PC-9 (cell line): ENCODE results near the gene DRD5. TPM values are rescaled to one million over a fixed set of nuclear protein-coding genes. Genes with fewer than 3 reads are reported as not detected.
"Not testable (repeated sequence)": the region's sequence is repeated elsewhere in the genome, so short reads cannot be mapped to it uniquely, and the experiment has no call there.

Experiments used
- Bru-seq: library from RNA; stranded (reverse); fragments of 400-500 nt; gene quantifications from one replicate; lab custom pipeline; 2021; lab: Mats Ljungman, UMichigan
- BruChase-seq, 2 experiments: library from RNA; stranded (reverse); fragments of 400-500 nt; gene quantifications; one replicate each; lab custom pipeline; 2021; lab: Mats Ljungman, UMichigan
- BruUV-seq: library from RNA; stranded (reverse); fragments of 400-500 nt; replicated peaks from 2 replicates; lab custom pipeline; 2021; lab: Mats Ljungman, UMichigan
- CTCF ChIA-PET: fragments of 300-600 bp; sonication (Branson Sonifier 250); formaldehyde crosslinking; loops from one replicate; lab custom pipeline; 2022; ENCODE audit warnings: antibody characterized with exemption; lab: Charles Lee
- POLR2A ChIA-PET: fragments of 300-600 bp; sonication (Branson Sonifier 250); formaldehyde crosslinking; loops from one replicate; lab custom pipeline; 2022; ENCODE audit warnings: antibody characterized with exemption; ENCODE audit not compliant: unreplicated experiment; lab: Charles Lee
- DNase-seq, 2 experiments: peaks; one replicate each; pipeline versions ENCODE4 v3.0.0 to v3.0.0-alpha.2; 2015 to 2022; ENCODE audit warnings: mixed read lengths in 1 of 2
- H2AFZ ChIP-seq: fragments of 200-600 bp; sonication (generic); 2 replicates; pipeline ENCODE4 v1.8.1; 2017; ENCODE audit warnings: antibody characterized with exemption
- H3F3A ChIP-seq: fragments of 200-600 bp; sonication (generic); 2 replicates; pipeline ENCODE4 v1.8.1; 2017; ENCODE audit warnings: antibody characterized with exemption, mild to moderate bottlenecking, low read depth; ENCODE audit not compliant: insufficient read depth
- H3K27ac ChIP-seq: fragments of 200-600 bp; sonication (generic); 2 replicates; pipeline ENCODE4 v1.6.1; 2016; ENCODE audit warnings: mixed run types
- H3K27me3 ChIP-seq: fragments of 200-600 bp; sonication (generic); 2 replicates; pipeline ENCODE4 v1.6.1; 2016; ENCODE audit warnings: low read depth, mixed run types; ENCODE audit not compliant: insufficient read depth
- H3K36me3 ChIP-seq: fragments of 200-600 bp; sonication (generic); 2 replicates; pipeline ENCODE4 v1.6.1; 2016; ENCODE audit warnings: low read depth, mixed run types
- H3K4me1 ChIP-seq: fragments of 200-600 bp; sonication (generic); replicated peaks from 2 replicates; pipeline ENCODE4 v1.6.1; 2016; ENCODE audit warnings: mixed run types; ENCODE audit not compliant: insufficient read depth
- H3K4me2 ChIP-seq: fragments of 200-600 bp; sonication (generic); 2 replicates; pipeline ENCODE4 v1.6.1; 2017; ENCODE audit warnings: mixed run types
- H3K4me3 ChIP-seq: fragments of 200-600 bp; sonication (generic); 2 replicates; pipeline ENCODE4 v1.6.1; 2016; ENCODE audit warnings: mixed run types
- H3K79me2 ChIP-seq: fragments of 200-600 bp; sonication (generic); 2 replicates; pipeline ENCODE4 v1.6.1; 2017; ENCODE audit warnings: low read depth, mixed run types
- H3K9me2 ChIP-seq: fragments of 200-600 bp; sonication (generic); 2 replicates; pipeline ENCODE4 v1.8.1; 2017; ENCODE audit warnings: mild to moderate bottlenecking; ENCODE audit not compliant: insufficient read depth
- H3K9me3 ChIP-seq: fragments of 200-600 bp; sonication (generic); 2 replicates; pipeline ENCODE4 v1.8.1; 2016; ENCODE audit warnings: low read depth; ENCODE audit not compliant: insufficient read depth
- H4K20me1 ChIP-seq: fragments of 200-600 bp; sonication (generic); 2 replicates; pipeline ENCODE4 v1.8.1; 2017; ENCODE audit not compliant: insufficient read depth
- EZH2 ChIP-seq: fragments of 200-600 bp; sonication (generic); IDR thresholded peaks from 2 replicates; pipeline ENCODE4 v1.8.0; 2017; ENCODE audit warnings: antibody characterized with exemption, low read depth
- intact Hi-C: fragments of 100-400 bp; cut with micrococcal nuclease; formaldehyde crosslinking; loops from one replicate; pipeline ENCODE4 v1.10.0; 2022; ENCODE audit not compliant: unreplicated experiment
- long read RNA-seq: library from polyadenylated mRNA; stranded (forward); transcript quantifications from one replicate; pipeline ENCODE4 v2.0.0, GENCODE V29; 2022
- total RNA-seq: library from RNA; stranded (reverse); gene quantifications from 2 replicates; pipeline ENCODE4 v1.2.3, GENCODE V29; 2021
- TF ChIP-seq, protein P1 (sequence below): fragments of 200-600 bp; sonication (generic); conservative IDR thresholded peaks from 2 replicates; pipeline ENCODE4 v1.6.1; 2017; ENCODE audit warnings: mixed run types, antibody characterized with exemption, mild to moderate bottlenecking, moderate library complexity

The DRD5 gene
- total RNA-seq (not detected in 2 replicates), Bru-seq, nascent RNA (not detected), BruChase-seq, experiment 1, labeled RNA remaining after a 2-hour chase (not detected), BruChase-seq, experiment 2, labeled RNA remaining after a 6-hour chase (not detected)
- long read RNA-seq, result 0 reads

DNA sequence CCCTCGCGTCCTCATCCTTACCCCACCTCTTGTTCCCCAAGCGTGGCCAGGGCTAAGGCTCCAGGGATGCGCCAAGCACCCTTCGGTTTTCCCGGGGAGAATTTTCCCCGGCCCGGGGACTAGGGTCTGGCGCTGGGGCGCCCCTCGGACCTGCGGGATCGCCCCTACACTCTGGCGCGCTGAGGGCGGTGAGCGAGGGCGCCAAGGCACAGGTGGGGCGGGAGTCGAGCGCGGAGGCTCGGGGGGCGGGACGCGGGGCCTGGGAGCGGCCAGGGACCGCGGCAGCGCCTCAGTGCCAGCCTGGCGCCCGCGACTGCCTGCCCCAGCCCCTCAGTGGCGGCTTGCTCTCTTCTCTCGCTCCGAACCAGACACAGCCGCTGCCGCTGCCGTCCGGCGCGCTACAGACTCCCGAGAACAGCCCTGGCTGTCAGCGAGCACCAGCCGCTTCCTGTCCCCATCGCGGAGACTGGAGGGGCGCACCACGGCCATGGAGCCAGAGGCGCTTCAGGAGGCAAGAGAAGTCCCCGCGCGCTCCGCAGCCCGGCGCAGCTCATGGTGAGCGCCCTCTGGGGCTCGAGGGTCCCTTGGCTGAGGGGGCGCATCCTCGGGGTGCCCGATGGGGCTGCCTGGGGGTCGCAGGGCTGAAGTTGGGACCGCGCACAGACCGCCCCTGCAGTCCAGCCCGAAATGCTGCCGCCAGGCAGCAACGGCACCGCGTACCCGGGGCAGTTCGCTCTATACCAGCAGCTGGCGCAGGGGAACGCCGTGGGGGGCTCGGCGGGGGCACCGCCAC is at the start of gene DRD5:
Gene DRD5 (plus strand): TSS at position 292 of the 793 bp plus-strand sequence. CDS start 396 bp downstream, at position 688.
- Histone ChIP-seq H3K9me3 (no peaks in the 10 kb centered on the region), H3K4me2 (no peak within 1 kb of the TSS), H4K20me1 (no peaks in the 10 kb centered on the region), H3F3A (no peaks in the 10 kb centered on the region), H2AFZ (no peak within 1 kb of the TSS), H3K79me2 (no peaks in the 10 kb centered on the region), H3K4me3 (no peak within 1 kb of the TSS), H3K27ac (no peak within 1 kb of the TSS), H3K27me3 (no peaks in the 10 kb centered on the region), H3K9me2 (no peaks in the 10 kb centered on the region), H3K36me3 (no peaks in the 10 kb centered on the region), H3K4me1 (no peaks in the 10 kb centered on the region)
- intact Hi-C loops, result no loop called here
- BruUV-seq, result no TSS peak
- DNase-seq, result no peak
- POLR2A ChIA-PET, result no interaction called here
- TF ChIP-seq EZH2, result no peak
- TF ChIP-seq, protein P1, sequence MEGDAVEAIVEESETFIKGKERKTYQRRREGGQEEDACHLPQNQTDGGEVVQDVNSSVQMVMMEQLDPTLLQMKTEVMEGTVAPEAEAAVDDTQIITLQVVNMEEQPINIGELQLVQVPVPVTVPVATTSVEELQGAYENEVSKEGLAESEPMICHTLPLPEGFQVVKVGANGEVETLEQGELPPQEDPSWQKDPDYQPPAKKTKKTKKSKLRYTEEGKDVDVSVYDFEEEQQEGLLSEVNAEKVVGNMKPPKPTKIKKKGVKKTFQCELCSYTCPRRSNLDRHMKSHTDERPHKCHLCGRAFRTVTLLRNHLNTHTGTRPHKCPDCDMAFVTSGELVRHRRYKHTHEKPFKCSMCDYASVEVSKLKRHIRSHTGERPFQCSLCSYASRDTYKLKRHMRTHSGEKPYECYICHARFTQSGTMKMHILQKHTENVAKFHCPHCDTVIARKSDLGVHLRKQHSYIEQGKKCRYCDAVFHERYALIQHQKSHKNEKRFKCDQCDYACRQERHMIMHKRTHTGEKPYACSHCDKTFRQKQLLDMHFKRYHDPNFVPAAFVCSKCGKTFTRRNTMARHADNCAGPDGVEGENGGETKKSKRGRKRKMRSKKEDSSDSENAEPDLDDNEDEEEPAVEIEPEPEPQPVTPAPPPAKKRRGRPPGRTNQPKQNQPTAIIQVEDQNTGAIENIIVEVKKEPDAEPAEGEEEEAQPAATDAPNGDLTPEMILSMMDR, result no peak
- CTCF ChIA-PET, result no interaction called here

DNA sequence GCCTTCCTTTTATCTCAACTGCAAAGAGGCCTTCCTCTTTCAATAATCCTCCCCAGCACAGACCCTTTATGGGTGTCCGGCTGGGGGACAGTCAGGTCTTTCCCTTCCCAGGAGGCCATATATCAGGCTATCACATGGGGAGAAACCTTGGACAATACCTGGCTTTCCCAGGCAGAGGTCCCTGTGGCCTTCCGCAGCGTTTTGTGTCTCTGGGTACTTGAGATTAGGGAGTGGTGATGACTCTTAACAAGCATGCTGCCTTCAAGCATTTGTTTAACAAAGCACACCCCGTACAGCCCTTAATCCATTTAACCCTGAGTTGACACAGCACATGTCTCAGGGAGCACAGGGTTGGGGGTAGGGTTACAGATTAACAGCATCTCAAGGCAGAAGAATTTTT is 49.2 kb upstream of the DRD5 start:
- H3K36me3 ChIP-seq, CTCF ChIA-PET, H3K4me3 ChIP-seq, H3K27ac ChIP-seq, BruUV-seq, H3K9me2 ChIP-seq, H3F3A ChIP-seq, H3K4me2 ChIP-seq, H3K27me3 ChIP-seq, DNase-seq, H3K4me1 ChIP-seq, H3K79me2 ChIP-seq, intact Hi-C loops, H2AFZ ChIP-seq, POLR2A ChIA-PET, H3K9me3 ChIP-seq, H4K20me1 ChIP-seq: not testable (repeated sequence)

DNA sequence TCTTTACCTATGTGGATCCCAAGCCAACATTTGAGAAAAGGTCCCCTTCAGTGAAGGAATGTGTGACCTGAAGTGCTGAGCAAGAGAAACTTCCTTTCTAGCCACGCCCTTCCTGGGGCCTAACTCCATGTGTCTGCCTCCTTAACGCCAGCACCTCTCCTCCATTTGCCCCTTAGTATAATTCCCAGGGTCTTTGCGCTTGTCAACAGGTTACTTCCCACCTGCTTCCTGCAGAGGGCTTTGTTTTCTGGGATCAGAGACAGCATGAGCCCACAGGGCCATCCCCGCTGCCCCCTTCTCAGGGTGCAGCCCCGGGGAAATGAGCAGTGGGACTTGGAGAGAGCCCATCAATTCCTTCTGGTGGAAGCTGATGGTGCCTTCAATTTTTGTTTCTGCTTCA is 45.9 kb upstream of the DRD5 start:
- H3F3A ChIP-seq, result no peaks in the 10 kb centered on the region
- H3K9me3 ChIP-seq, result no peaks in the 10 kb centered on the region
- H3K27ac ChIP-seq, result no peak overlapping the region
- ChIA-PET CTCF (no interaction called here), POLR2A (no interaction called here)
- H3K4me1 ChIP-seq, result no peaks in the 10 kb centered on the region
- no peaks in the 10 kb centered on the region for H3K36me3 ChIP-seq
- no peak for TF ChIP-seq EZH2
- TF ChIP-seq, protein P1, result no peak
- H3K9me2 ChIP-seq, result no peaks in the 10 kb centered on the region
- H3K27me3 ChIP-seq, result peaks cover 11% of the 10 kb centered on the region
- no TSS peak for BruUV-seq
- H3K4me3 ChIP-seq, result no peak overlapping the region
- intact Hi-C loops, result no loop called here
- H4K20me1 ChIP-seq, result no peaks in the 10 kb centered on the region
- H3K79me2 ChIP-seq, result no peaks in the 10 kb centered on the region
- H2AFZ ChIP-seq, result no peak overlapping the region
- no peak overlapping the region for H3K4me2 ChIP-seq
- no peak for DNase-seq

DNA sequence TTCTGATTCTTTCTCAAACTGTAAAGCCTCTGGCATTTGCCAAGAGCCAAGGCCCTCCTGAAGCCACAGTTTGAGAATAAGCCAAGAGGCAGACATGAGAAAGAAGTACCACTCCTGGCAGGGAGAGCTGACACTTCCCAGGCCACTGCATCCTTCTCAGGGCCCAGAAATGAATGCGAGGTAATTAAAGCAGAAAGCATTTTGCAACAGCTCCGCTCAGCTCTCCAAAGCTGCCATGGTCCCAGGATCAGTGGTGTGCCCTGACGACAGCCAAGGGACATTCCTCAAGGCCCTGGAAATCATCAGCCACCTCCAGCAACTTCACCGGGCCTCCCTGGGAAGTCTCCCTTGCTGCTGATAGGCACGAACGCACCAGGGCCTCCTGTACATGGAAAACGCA is 44.2 kb upstream of the DRD5 start:
- CTCF ChIA-PET, H3F3A ChIP-seq, DNase-seq, POLR2A ChIA-PET, intact Hi-C loops, BruUV-seq, H2AFZ ChIP-seq, H3K9me3 ChIP-seq, H3K4me3 ChIP-seq, H4K20me1 ChIP-seq, H3K36me3 ChIP-seq, H3K9me2 ChIP-seq, H3K4me1 ChIP-seq, H3K4me2 ChIP-seq, H3K79me2 ChIP-seq, H3K27ac ChIP-seq: not testable (repeated sequence)
- H3K27me3 ChIP-seq, result peaks cover 11% of the 10 kb centered on the region

DNA sequence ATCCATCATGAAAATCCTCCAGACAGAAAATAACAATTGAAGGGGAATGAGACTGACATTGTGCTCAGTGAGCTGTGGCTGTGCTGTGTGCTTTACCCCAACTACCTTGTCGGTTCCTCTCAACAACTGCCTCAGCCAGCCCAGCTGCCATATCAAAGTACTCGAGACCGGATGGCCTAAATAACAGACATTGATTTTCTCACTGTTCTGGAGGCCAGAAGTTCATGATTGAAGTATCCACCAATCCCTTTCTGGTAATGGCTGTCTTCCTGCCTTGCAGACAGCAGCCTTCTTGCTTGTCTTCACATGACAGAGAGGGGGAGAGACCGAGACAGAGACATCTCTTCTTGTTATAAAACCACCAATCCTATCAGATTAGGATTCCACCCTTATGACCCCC is 37.6 kb upstream of the DRD5 start:
- not testable (repeated sequence) for H3K27ac ChIP-seq, H3K9me2 ChIP-seq

More for the DNA sequence above, 37.6 kb upstream of the DRD5 start:
- POLR2A ChIA-PET, intact Hi-C loops, BruUV-seq, H3K27me3 ChIP-seq, H3K79me2 ChIP-seq, DNase-seq, H4K20me1 ChIP-seq, H3K4me2 ChIP-seq, H3K9me3 ChIP-seq, H2AFZ ChIP-seq, H3K4me1 ChIP-seq, CTCF ChIA-PET, H3K4me3 ChIP-seq, H3F3A ChIP-seq, H3K36me3 ChIP-seq: not testable (repeated sequence)
